ENCODE results near the gene TMEM208. TPM values are rescaled to one million over a fixed set of nuclear protein-coding genes. Genes with fewer than 3 reads are reported as not detected.
A peak's percentile ranks its signal among the peaks of the same experiment; 100 is the strongest.

Gene TMEM208
- polyA plus RNA-seq, 3 donors, result 45.4 to 130 (median 117) TPM

- Histone ChIP-seq H3K9ac (ENCODE audit: insufficient read depth, low read length, poor library complexity, severe bottlenecking) (no peak overlapping the region), H3K4me2 (replicated peaks; ENCODE audit: extremely low read depth, low read length, poor library complexity, severe bottlenecking) (no peak overlapping the region), H3K36me3 (replicated peaks in 1 of 2; ENCODE audit: control insufficient read depth in 1 of 2, insufficient read depth in 2 of 2, low read length in 2 of 2) (peaks cover 65 to 80% of the 10 kb centered on the region in 2 donors), H3K79me2 (ENCODE audit: insufficient read depth, low read length) (peaks cover 23% of the 10 kb centered on the region), H2AFZ (ENCODE audit: insufficient read depth, low read depth, low read length, poor library complexity, severe bottlenecking) (no peak overlapping the region), H3K27me3 (ENCODE audit: control insufficient read depth in 2 of 2, insufficient read depth in 2 of 2, low read length in 2 of 2) (no peaks in the 10 kb centered on the region), H3K4me1 (ENCODE audit: control insufficient read depth in 1 of 2, insufficient read depth in 2 of 2, low read length in 2 of 2) (peaks cover 9 to 10% of the 10 kb centered on the region in 2 donors), H4K20me1 (ENCODE audit: insufficient read depth, low read length) (peaks cover 70% of the 10 kb centered on the region), H3K4me3 (replicated peaks in 1 of 3; ENCODE audit: low read depth in 2 of 3, low read length in 3 of 3) (no peak overlapping the region), H3K9me3 (replicated peaks in 1 of 2; ENCODE audit: control insufficient read depth in 1 of 2, insufficient read depth in 1 of 2, low read length in 2 of 2) (no peaks in the 10 kb centered on the region), H3K27ac (ENCODE audit: low read depth in 1 of 2, low read length in 2 of 2) (peak overlapping the region in 1 of 2 donors; percentile 26)
- Mint-ChIP-seq H3K9me3 (no peaks in the 10 kb centered on the region), H3K27ac (peak overlapping the region in 2 of 7 donors; percentile 24 to 42), H3K27me3 (ENCODE audit: low read depth in 3 of 3) (peaks cover 0 to 2% (median 0%) of the 10 kb centered on the region in 3 donors), H3K36me3 (peaks cover 68 to 85% of the 10 kb centered on the region in 2 donors), H3K4me3 (no peak overlapping the region), H3K4me1 (peaks cover 29% of the 10 kb centered on the region)
- no peak for DNase-seq
- TF ChIP-seq CTCF (IDR thresholded peaks at IDR 0.05), result no peak
- 96% methylated on average over 5 of the region's 6 CpGs for WGBS (ENCODE audit: insufficient coverage)
- intact Hi-C loops (cut with micrococcal nuclease), result no loop called here
Measured at GRCh38 chr16:67197704-67198103, 29.2 kb upstream of the TMEM208 start.

GRCh38 chr16:67198238-67198734 is 28.6 kb upstream of the TMEM208 start:
- intact Hi-C loops (cut with micrococcal nuclease), result no loop called here
- WGBS (ENCODE audit: insufficient coverage), result 66% methylated on average over 5 of the region's 12 CpGs
- TF ChIP-seq CTCF (IDR thresholded peaks at IDR 0.05), result peak; percentile 69
- peak; percentile 36 to 42 (median 41) for DNase-seq
- H3K4me2 ChIP-seq (replicated peaks; ENCODE audit: extremely low read depth, low read length, poor library complexity, severe bottlenecking), result no peak overlapping the region
- peaks cover 4% of the 10 kb centered on the region in 2 donors for H3K4me1 ChIP-seq (ENCODE audit: control insufficient read depth in 1 of 2, insufficient read depth in 2 of 2, low read length in 2 of 2)
- H3K9ac ChIP-seq (ENCODE audit: insufficient read depth, low read length, poor library complexity, severe bottlenecking), result no peak overlapping the region
- peaks cover 0 to 2% (median 1%) of the 10 kb centered on the region in 3 donors for H3K27me3 Mint-ChIP-seq (ENCODE audit: low read depth in 3 of 3)
- peak overlapping the region in 1 of 2 donors; percentile 26 for H3K27ac ChIP-seq (ENCODE audit: low read depth in 1 of 2, low read length in 2 of 2)
- H3K9me3 Mint-ChIP-seq, result no peaks in the 10 kb centered on the region
- peaks cover 17% of the 10 kb centered on the region for H3K79me2 ChIP-seq (ENCODE audit: insufficient read depth, low read length)
- no peaks in the 10 kb centered on the region for H3K27me3 ChIP-seq (ENCODE audit: control insufficient read depth in 2 of 2, insufficient read depth in 2 of 2, low read length in 2 of 2)
- no peak overlapping the region for H3K4me3 Mint-ChIP-seq
- H3K27ac Mint-ChIP-seq, result peak overlapping the region in 3 of 7 donors; percentile 42 to 81 (median 79)
- peaks cover 71 to 87% of the 10 kb centered on the region in 2 donors for H3K36me3 Mint-ChIP-seq
- peaks cover 24% of the 10 kb centered on the region for H3K4me1 Mint-ChIP-seq
- peaks cover 64% of the 10 kb centered on the region for H4K20me1 ChIP-seq (ENCODE audit: insufficient read depth, low read length)
- H2AFZ ChIP-seq (ENCODE audit: insufficient read depth, low read depth, low read length, poor library complexity, severe bottlenecking), result no peak overlapping the region
- no peaks in the 10 kb centered on the region for H3K9me3 ChIP-seq (replicated peaks in 1 of 2; ENCODE audit: control insufficient read depth in 1 of 2, insufficient read depth in 1 of 2, low read length in 2 of 2)
- peaks cover 71 to 86% of the 10 kb centered on the region in 2 donors for H3K36me3 ChIP-seq (replicated peaks in 1 of 2; ENCODE audit: control insufficient read depth in 1 of 2, insufficient read depth in 2 of 2, low read length in 2 of 2)
- no peak overlapping the region for H3K4me3 ChIP-seq (replicated peaks in 1 of 3; ENCODE audit: low read depth in 2 of 3, low read length in 3 of 3)

All from CD14-positive monocyte (primary cell).